Hypothalamus (tissue), 51 donors: ENCODE data around the gene CPE.

Experiments
- DNase-seq, 51 donors: peaks; one replicate each; lab custom pipeline; 2025; lab: John Stamatoyannopoulos, UW

The CPE gene

GRCh38 chr4:165541851-165542459, 163.1 kb downstream of the CPE start:
- no peak for DNase-seq

- no peak for DNase-seq
These were observed 163.7 kb downstream of the CPE start for GRCh38 chr4:165542476-165542875.
